GM21528 (cell line): ENCODE measurements around the gene SAXO2.
A peak's percentile ranks its signal among the peaks of the same experiment; 100 is the strongest.
"Not testable (repeated sequence)": the region's sequence is repeated elsewhere in the genome, so short reads cannot be mapped to it uniquely, and the experiment has no call there.

Experiments
- ATAC-seq: cut with Tn5 transposase; IDR thresholded peaks from one replicate; pipeline ENCODE4 v1.9.1; 2021; ENCODE audit warnings: mild to moderate bottlenecking, moderate library complexity; ENCODE audit not compliant: unreplicated experiment, low FRiP score

The SAXO2 gene

GRCh38 chr15:82284381-82284780, 21.8 kb downstream of the SAXO2 start:
- ATAC-seq, result not testable (repeated sequence)

DNA sequence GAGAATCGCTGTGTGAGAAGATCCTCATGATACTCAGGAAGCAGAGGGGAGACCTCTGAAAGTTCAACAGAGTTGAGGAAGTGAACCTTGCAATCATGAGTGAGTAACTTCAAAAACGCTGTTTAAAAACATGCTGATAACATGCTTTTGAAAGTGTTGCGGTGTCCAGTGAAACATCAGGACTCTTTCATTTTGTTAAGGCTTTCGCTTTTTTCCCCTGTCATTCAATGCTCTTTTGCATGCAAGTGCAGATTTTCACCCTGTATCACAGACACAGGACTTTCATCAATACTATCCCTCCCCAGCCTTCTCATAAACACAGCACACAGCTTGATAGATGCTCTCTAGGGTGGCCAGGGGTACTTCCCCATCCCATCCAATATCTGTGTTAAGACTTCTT, 23.9 kb downstream of the SAXO2 start:
- peak; percentile 86 for ATAC-seq

DNA sequence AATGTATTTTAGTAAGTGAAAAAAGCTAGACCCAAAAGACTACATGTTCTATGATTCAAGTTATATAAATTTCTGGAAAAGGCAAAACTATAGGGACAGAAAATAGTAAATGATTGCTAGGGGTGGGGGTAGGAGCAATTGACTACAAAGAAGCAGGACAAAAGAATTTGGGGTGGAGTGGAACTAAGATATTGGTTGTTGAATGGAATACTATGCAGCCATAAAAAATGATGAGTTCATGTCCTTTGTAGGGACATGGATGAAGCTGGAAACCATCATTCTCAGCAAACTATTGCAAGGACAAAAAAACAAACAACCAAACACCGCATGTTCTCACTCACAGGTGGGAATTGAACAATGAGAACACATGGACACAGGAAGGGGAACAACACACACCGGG, 25.6 kb downstream of the SAXO2 start:
- ATAC-seq, result not testable (repeated sequence)

DNA sequence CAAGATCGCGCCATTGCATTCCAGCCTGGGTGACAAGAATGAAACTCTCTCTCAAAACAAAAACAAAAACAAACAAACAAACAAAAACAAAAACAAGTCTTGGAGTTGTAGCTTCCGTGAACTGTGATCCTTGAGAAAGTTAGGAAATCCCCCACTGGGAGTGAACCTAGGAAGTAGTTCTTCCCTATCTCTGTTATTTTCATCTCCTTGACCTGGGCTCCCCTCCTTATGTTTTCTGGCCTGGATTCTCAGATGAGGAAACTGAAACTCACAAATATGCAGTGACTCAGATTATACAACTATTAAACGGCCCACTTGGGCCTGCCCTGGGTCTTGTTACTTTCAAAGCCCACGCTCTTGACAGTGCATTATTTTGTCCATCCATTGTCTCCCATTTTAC, 29.7 kb downstream of the SAXO2 start:
- ATAC-seq, result no peak

- ATAC-seq, result no peak
These were observed 31.6 kb downstream of the SAXO2 start for GRCh38 chr15:82294061-82294690.

GRCh38 chr15:82297546-82297945, 34.9 kb downstream of the SAXO2 start:
- no peak for ATAC-seq

- ATAC-seq, result no peak
These were observed 35.4 kb downstream of the SAXO2 start for GRCh38 chr15:82298032-82298431.

- ATAC-seq, result no peak
These were observed 35.9 kb downstream of the SAXO2 start for GRCh38 chr15:82298520-82298919.

DNA sequence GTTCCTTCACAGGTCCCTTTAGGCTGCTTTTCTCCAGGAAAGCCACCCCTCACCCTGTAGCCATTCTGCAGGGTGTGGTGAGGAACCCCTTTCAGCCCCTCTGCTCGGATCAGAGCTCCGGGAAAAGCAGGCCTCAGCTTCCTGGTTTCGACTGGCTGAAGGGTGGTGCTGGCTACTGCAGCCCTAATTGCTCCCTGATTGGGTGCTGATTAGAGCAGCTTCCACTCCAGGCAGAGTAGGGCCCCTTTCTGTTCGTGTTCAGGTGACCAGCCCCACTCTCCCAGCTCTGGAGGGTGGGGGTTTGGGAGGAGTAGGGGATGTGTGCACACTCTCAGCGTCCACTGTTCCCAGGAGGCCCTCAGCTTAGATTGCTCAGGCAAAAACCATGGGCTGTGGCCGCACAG, 36.9 kb downstream of the SAXO2 start:
- not testable (repeated sequence) for ATAC-seq

DNA sequence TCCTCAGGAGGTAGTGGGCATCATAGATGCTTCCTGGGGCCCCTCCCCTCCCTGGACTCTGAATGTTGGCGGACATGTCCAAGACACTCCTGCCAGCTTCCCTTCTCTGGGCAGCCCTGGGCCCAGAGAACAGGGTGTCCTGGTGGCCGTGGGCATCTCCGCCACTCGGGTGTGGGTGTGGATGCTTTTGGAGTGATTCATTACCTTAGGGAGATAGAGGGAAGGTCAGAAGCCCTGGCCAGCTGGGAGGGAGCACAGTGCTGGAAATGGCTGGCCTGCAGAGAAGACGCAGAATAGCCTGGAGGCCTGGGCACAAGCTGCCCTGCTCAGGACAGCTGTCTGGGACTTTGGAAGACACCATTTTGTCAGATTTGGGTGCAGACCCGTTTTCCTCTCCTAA, 37.7 kb downstream of the SAXO2 start:
- ATAC-seq, result not testable (repeated sequence)

DNA sequence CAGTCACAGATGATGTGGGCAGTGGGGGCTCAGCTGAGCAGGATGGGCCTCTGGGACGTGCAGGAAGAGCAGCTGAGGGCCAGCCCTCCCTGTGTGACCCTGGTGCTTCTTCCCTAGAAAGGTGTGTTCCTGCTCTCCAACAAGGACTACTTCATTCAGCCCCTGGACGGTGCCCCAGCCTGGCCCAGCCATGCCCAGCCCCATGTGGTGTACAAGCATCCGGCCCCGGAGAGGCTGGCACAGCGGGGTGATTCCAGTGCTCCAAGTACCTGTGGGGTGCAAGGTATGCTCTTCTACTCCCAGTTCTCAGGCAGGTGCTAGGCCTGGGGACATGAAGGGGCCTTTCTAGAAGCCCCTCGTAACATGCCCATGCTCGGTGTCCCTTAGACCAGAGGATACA, 38.3 kb downstream of the SAXO2 start:
- ATAC-seq, result no peak

DNA sequence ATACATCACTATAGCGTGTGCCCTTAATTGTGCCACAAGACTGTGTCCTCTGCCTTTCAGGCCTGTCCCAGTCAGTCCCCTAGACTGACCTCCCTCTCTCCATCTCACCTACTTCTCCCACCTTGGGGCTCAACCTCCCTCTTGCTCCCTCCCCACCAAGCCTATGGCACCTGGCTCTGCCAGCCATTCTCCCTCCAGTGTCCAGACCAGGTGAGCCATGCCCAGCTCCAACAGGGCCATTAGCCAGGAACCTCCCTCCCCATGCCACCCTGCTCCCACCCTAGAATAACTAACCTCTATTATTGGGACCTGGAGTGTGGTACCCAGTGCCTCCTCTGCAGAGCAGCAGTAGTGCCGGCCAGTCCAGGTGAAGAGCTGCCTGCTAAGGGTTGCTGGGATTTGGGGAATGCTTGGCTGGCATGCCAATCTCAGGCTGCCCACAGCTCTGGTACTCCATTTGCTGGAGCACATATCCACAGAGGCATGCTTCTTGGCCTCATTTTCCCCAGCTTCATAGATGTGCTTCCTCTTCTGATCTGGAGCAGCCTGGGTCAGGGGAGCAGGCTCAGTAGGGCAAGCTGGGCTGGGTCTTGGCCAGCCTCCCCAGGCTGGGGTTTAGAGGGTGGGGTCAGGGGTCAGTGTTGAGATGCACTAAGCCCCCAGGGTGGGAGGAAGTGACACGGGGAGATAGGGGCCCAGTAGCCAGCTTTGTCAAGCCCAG, 38.8 kb downstream of the SAXO2 start:
- no peak for ATAC-seq

- ATAC-seq, result no peak
These were observed 41.5 kb downstream of the SAXO2 start for GRCh38 chr15:82303956-82304777.

- no peak for ATAC-seq
These were observed 42.1 kb downstream of the SAXO2 start for GRCh38 chr15:82304778-82305090.

DNA sequence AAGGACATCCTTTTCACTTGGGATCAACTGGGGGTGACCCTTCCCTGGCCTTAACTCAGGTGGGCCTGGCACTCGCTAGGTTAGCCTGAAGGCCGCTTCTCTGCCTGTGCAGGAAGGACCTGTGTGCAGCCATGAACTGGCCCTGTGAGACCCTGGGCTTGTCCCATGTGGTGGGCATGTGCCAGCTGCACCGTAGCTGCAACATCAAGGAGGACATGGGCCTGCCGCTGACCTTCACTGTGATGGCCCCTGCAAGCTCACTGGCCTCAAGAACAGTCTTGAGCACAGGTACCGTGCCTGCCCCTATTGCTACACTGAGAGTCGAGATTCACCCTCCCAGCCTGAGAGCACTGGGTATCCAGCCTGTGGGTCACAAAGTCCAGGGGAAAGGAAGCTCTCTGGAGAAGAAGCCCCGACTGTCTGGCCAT, 43.0 kb downstream of the SAXO2 start:
- ATAC-seq, result no peak

- ATAC-seq, result no peak
These were observed 44.4 kb downstream of the SAXO2 start for GRCh38 chr15:82306791-82307713.

DNA sequence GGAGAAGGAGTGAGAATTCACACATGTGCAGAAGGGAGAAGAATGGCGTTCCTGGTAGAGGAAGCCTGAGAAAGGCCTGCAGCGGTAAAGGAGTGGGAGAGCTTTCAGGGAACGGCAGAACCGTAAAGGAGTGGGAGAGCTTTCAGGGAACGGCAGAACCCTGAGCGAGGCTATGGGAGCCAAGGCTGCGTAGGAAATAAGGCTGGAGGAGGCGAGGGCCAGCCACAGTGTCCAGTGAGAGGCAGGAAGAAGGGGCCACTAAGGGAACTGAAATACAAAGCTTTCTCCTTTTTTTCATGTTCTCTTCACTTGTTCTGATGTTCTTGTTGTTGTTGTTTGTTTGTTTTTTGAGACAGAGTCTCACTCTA, 45.1 kb downstream of the SAXO2 start:
- ATAC-seq, result no peak

GRCh38 chr15:82309802-82310201, 47.2 kb downstream of the SAXO2 start:
- ATAC-seq, result no peak

- not testable (repeated sequence) for ATAC-seq
These were observed 48.7 kb downstream of the SAXO2 start for GRCh38 chr15:82311321-82311720.

DNA sequence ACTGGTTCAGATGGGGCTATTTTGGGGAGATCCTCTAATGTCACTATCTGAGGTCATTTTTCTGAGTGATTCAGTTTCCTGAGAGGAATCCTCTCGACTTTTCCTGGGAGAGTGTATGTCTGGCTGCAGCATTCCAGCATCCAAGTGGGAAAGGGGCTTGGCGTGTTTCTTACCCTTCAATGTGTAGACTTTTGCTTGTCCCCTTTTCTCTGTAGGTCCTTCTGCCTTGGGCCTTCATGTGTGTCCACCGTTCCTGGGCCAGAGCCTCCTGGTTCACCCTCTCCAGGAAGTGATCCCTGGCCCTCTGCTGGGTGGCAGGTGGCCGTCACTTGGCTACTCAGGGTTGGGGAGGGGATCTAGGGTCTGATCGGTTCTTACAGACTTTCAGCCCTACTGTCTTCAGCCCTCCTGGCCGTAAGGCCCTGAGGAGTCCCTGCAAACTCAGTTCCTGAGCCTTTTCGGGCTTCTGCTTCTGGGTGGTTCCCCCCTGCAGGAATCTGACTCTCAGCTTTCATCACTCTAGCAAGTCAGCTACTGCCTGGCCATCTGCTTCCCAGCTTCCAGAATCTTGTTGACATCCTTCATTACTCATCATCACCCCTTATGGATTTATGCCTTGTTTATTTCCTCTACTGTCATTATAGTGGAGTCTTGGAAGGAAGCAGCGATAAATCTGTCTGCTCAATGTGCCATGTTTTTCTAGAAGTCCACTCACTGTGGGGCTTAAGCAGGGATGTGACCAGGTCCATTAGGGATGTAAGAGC, 50.1 kb downstream of the SAXO2 start:
- ATAC-seq, result no peak
